ENCODE results near the gene CDCA8.

The CDCA8 gene

GRCh38 chr1:37661401-37661800, 30.9 kb upstream of the CDCA8 start:
- no peaks in the 10 kb centered on the region for H3K36me3 ChIP-seq (ENCODE audit: insufficient read depth, low read length)
- no peaks in the 10 kb centered on the region for H3K9me3 ChIP-seq (ENCODE audit: low read length)
- peak overlapping the region; percentile 59 for H2AFZ ChIP-seq (ENCODE audit: low read depth, low read length)
- H3K4me1 ChIP-seq (ENCODE audit: insufficient read depth, low read length), result peaks cover 27% of the 10 kb centered on the region
- no peak overlapping the region for H3K4me3 ChIP-seq (ENCODE audit: low read length)
- peaks cover 35% of the 10 kb centered on the region for H3K27me3 ChIP-seq (ENCODE audit: insufficient read depth, low read length)

DNA sequence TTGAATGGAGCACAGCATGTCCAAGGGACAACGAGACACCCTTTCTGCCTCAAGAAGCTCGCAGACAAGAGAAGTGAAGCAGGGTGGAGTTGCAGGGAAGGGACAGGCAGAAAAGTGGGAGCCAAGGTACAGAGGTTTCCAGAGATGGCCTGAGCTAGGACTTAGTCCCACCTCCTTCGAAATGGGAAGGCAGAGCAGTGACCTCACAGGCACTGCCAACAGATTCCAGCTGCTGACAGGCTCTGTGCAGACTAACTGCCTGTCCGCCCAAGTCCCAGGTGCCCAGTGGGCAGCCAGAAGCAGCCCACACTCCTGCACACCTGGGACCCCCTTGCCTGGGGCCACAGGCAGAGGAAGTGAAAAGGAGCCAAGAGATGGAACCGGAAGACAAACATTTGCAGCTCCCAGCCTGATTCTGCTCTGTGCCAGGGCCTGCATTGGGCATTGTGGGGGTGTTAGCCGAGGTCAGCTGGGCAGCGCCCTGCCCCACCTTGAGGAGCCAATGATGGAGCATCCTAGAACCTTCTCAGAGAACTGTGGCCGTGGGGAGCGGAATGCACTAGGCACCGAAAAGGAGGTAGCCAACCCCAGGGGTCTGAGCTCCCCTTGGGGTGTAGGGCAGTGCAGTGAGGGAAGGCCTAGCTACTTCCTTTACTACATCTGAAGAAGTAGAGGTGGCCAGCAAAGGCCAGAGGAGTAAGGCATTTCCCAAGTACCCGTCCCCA, 30.1 kb upstream of the CDCA8 start:
- peaks cover 36% of the 10 kb centered on the region for H3K27me3 ChIP-seq (ENCODE audit: insufficient read depth, low read length)
- H3K9me3 ChIP-seq (ENCODE audit: low read length), result no peaks in the 10 kb centered on the region
- no peak overlapping the region for H2AFZ ChIP-seq (ENCODE audit: low read depth, low read length)
- peaks cover 27% of the 10 kb centered on the region for H3K4me1 ChIP-seq (ENCODE audit: insufficient read depth, low read length)
- H3K36me3 ChIP-seq (ENCODE audit: insufficient read depth, low read length), result no peaks in the 10 kb centered on the region
- no peak overlapping the region for H3K4me3 ChIP-seq (ENCODE audit: low read length)

- Histone ChIP-seq H2AFZ (ENCODE audit: low read depth, low read length) (no peak overlapping the region), H3K4me1 (ENCODE audit: insufficient read depth, low read length) (peaks cover 27% of the 10 kb centered on the region), H3K9me3 (ENCODE audit: low read length) (no peaks in the 10 kb centered on the region), H3K4me3 (ENCODE audit: low read length) (no peak overlapping the region), H3K27me3 (ENCODE audit: insufficient read depth, low read length) (peaks cover 41% of the 10 kb centered on the region), H3K36me3 (ENCODE audit: insufficient read depth, low read length) (no peaks in the 10 kb centered on the region)
These were observed 28.8 kb upstream of the CDCA8 start for GRCh38 chr1:37663426-37664000.

DNA sequence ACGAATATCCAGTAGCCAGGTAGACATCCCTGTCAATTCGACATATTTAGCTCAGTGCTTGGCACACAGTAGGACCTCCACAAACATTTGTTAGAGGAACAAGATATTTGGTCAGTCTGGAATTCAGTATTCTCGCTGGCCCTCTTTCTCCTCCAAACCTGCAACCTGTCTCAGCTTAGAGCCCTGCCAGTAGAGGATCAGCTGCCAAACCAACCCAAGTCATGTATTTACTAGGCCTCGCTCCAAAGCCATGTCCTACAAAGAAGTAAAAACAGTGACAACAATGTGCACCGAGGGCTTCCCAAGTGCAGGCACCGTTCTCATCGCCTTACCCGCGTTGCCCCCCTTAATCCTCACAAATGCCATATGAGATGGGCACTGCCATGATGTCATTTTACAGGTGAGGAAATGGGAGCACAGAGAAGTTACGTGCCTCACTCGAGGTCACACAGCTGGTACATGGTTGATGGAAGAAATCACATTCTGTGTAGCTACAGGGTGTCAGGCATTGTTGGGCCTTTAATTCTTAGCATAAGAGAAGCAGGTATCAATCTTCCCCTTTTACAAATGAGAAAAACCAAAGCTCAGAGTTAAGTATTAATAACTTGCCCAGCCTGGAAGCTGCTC, 26.0 kb upstream of the CDCA8 start:
- H2AFZ ChIP-seq (ENCODE audit: low read depth, low read length), result no peak overlapping the region
- no peaks in the 10 kb centered on the region for H3K9me3 ChIP-seq (ENCODE audit: low read length)
- peaks cover 11% of the 10 kb centered on the region for H3K4me1 ChIP-seq (ENCODE audit: insufficient read depth, low read length)
- H3K27me3 ChIP-seq (ENCODE audit: insufficient read depth, low read length), result peaks cover 50% of the 10 kb centered on the region
- no peaks in the 10 kb centered on the region for H3K36me3 ChIP-seq (ENCODE audit: insufficient read depth, low read length)
- no peak overlapping the region for H3K4me3 ChIP-seq (ENCODE audit: low read length)

DNA sequence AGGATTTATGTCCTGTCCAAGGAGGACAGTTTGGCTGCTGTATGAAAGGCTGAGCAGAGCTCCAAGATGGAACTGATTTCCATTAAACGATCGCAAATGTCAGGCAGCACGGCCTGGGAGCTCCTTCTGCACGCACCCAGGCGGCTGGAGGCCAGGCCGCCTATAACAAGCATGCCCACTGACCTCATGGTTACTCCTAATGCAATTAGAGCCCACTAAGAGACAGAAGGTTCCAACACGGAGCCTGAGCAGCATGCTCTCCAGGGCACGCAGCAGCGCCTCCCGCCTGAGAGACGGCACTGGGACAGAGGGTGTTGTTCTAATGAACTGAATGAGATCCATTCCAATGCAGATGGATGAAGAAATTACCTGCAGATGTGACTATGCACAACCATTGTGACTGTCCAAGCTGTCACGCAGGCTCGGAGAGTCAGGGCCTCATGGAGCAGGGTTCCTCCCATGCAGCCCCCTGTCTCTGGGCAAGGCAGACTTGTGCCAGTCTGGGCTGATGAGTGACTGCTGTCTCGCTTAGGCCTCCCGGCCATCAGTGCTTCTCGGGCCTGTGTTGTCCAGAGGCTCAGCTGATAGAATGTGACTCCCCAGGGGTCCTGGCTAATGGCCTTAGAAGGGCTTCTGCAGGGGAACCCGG, 25.2 kb upstream of the CDCA8 start:
- peaks cover 6% of the 10 kb centered on the region for H3K4me1 ChIP-seq (ENCODE audit: insufficient read depth, low read length)
- H3K4me3 ChIP-seq (ENCODE audit: low read length), result no peak overlapping the region
- H3K36me3 ChIP-seq (ENCODE audit: insufficient read depth, low read length), result no peaks in the 10 kb centered on the region
- H3K9me3 ChIP-seq (ENCODE audit: low read length), result no peaks in the 10 kb centered on the region
- H2AFZ ChIP-seq (ENCODE audit: low read depth, low read length), result no peak overlapping the region
- peaks cover 43% of the 10 kb centered on the region for H3K27me3 ChIP-seq (ENCODE audit: insufficient read depth, low read length)

- Histone ChIP-seq H2AFZ (ENCODE audit: low read depth, low read length) (no peak overlapping the region), H3K4me3 (ENCODE audit: low read length) (no peak overlapping the region), H3K9me3 (ENCODE audit: low read length) (no peaks in the 10 kb centered on the region), H3K27me3 (ENCODE audit: insufficient read depth, low read length) (peaks cover 41% of the 10 kb centered on the region), H3K4me1 (ENCODE audit: insufficient read depth, low read length) (no peaks in the 10 kb centered on the region), H3K36me3 (ENCODE audit: insufficient read depth, low read length) (no peaks in the 10 kb centered on the region)
These were observed 22.2 kb upstream of the CDCA8 start for GRCh38 chr1:37670133-37670532.

GRCh38 chr1:37671261-37671660, 21.1 kb upstream of the CDCA8 start:
- H3K9me3 ChIP-seq (ENCODE audit: low read length), result no peaks in the 10 kb centered on the region
- H3K27me3 ChIP-seq (ENCODE audit: insufficient read depth, low read length), result peaks cover 45% of the 10 kb centered on the region
- H3K36me3 ChIP-seq (ENCODE audit: insufficient read depth, low read length), result no peaks in the 10 kb centered on the region
- H3K4me3 ChIP-seq (ENCODE audit: low read length), result no peak overlapping the region
- no peak overlapping the region for H2AFZ ChIP-seq (ENCODE audit: low read depth, low read length)
- H3K4me1 ChIP-seq (ENCODE audit: insufficient read depth, low read length), result no peaks in the 10 kb centered on the region

GRCh38 chr1:37672136-37672870, 20.0 kb upstream of the CDCA8 start:
- Histone ChIP-seq H3K36me3 (ENCODE audit: insufficient read depth, low read length) (no peaks in the 10 kb centered on the region), H3K9me3 (ENCODE audit: low read length) (no peaks in the 10 kb centered on the region), H2AFZ (ENCODE audit: low read depth, low read length) (no peak overlapping the region), H3K4me3 (ENCODE audit: low read length) (no peak overlapping the region), H3K4me1 (ENCODE audit: insufficient read depth, low read length) (no peaks in the 10 kb centered on the region), H3K27me3 (ENCODE audit: insufficient read depth, low read length) (peaks cover 52% of the 10 kb centered on the region)

DNA sequence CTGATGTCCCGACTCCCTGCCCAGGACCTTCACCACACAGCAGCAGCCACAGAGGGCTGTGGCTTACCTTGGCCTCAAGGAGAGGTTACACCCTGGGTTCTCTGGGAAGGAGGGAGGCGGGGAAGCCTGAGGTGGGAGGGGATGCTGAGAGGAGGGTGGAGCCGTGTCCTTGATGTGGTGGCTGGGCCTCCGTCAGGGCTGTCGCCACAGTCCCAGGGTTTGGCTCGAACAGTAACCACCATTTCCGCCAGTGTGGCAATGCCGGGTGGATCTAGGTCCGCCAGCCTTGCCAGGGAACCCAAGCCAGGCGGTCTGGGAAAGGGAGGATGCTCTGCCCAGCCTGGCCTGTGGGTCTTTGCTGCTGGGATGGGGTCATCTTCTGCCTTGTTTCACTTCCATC, 18.4 kb upstream of the CDCA8 start:
- Histone ChIP-seq H3K4me3 (ENCODE audit: low read length) (no peak overlapping the region), H3K27me3 (ENCODE audit: insufficient read depth, low read length) (peaks cover 39% of the 10 kb centered on the region), H3K9me3 (ENCODE audit: low read length) (no peaks in the 10 kb centered on the region), H3K4me1 (ENCODE audit: insufficient read depth, low read length) (no peaks in the 10 kb centered on the region), H2AFZ (ENCODE audit: low read depth, low read length) (no peak overlapping the region), H3K36me3 (ENCODE audit: insufficient read depth, low read length) (no peaks in the 10 kb centered on the region)

GRCh38 chr1:37676281-37677142, 15.8 kb upstream of the CDCA8 start:
- Histone ChIP-seq H3K36me3 (ENCODE audit: insufficient read depth, low read length) (peaks cover 4% of the 10 kb centered on the region), H3K27me3 (ENCODE audit: insufficient read depth, low read length) (peaks cover 31% of the 10 kb centered on the region)

DNA sequence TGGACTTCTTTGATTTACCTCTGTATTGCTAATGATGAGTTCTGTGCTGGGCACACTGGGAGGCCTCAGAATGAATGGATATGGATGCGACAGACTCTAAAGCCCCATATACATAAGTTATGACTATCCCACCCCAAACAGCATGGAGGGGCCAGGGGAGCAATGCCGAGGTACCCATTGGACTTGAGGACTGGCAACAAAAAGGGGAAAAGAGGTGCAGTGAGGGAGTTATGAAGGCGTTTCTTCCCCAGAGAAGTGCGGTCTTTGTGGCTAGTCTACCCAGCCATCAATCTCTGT, 15.2 kb upstream of the CDCA8 start:
- H3K36me3 ChIP-seq (ENCODE audit: insufficient read depth, low read length), result peaks cover 4% of the 10 kb centered on the region
- no peaks in the 10 kb centered on the region for H3K4me1 ChIP-seq (ENCODE audit: insufficient read depth, low read length)
- H3K4me3 ChIP-seq (ENCODE audit: low read length), result no peak overlapping the region
- H2AFZ ChIP-seq (ENCODE audit: low read depth, low read length), result no peak overlapping the region
- no peaks in the 10 kb centered on the region for H3K9me3 ChIP-seq (ENCODE audit: low read length)
- H3K27me3 ChIP-seq (ENCODE audit: insufficient read depth, low read length), result peaks cover 31% of the 10 kb centered on the region

More at GRCh38 chr1:37676281-37677142, 15.8 kb upstream of the CDCA8 start:
- Histone ChIP-seq H3K4me3 (ENCODE audit: low read length) (no peak overlapping the region), H2AFZ (ENCODE audit: low read depth, low read length) (no peak overlapping the region), H3K9me3 (ENCODE audit: low read length) (no peaks in the 10 kb centered on the region), H3K4me1 (ENCODE audit: insufficient read depth, low read length) (no peaks in the 10 kb centered on the region)

- Histone ChIP-seq H3K27me3 (ENCODE audit: insufficient read depth, low read length) (peaks cover 31% of the 10 kb centered on the region), H3K36me3 (ENCODE audit: insufficient read depth, low read length) (peaks cover 7% of the 10 kb centered on the region), H2AFZ (ENCODE audit: low read depth, low read length) (no peak overlapping the region), H3K9me3 (ENCODE audit: low read length) (no peaks in the 10 kb centered on the region), H3K4me1 (ENCODE audit: insufficient read depth, low read length) (no peaks in the 10 kb centered on the region), H3K4me3 (ENCODE audit: low read length) (no peak overlapping the region)
These were observed 14.5 kb upstream of the CDCA8 start for GRCh38 chr1:37677808-37678207.
